ENCODE results near the gene GRK3. TPM values are rescaled to one million over a fixed set of nuclear protein-coding genes. Genes with fewer than 3 reads are reported as not detected.

The GRK3 gene
- total RNA-seq, 4 donors from 2014 or later = 3.6 to 10.9 (median 7.1) TPM

- Histone ChIP-seq H3K4me3 (no peak overlapping the region), H3K36me3 (no peaks in the 10 kb centered on the region), H3K4me1 (no peaks in the 10 kb centered on the region), H3K27ac (no peak overlapping the region), H3K9me3 (no peaks in the 10 kb centered on the region), H3K27me3 (peaks cover 13% of the 10 kb centered on the region)
- TF ChIP-seq CTCF (IDR thresholded peaks at IDR 0.05) (no peak), EP300 (IDR thresholded peaks at IDR 0.05) (no peak), POLR2AphosphoS5 (IDR thresholded peaks at IDR 0.05) (no peak), POLR2A (IDR thresholded peaks at IDR 0.05) (no peak)
- 89% methylated on average over 9 of the region's 11 CpGs for WGBS
- DNase-seq (ENCODE audit: low spot score in 2 of 2) = no peak
Measured at GRCh38 chr22:25739659-25740344, 175.3 kb downstream of the GRK3 start.

GRCh38 chr22:25741692-25742626 lies 177.5 kb downstream of the GRK3 start, which contains the start of gene MYO18B:
Gene MYO18B (plus strand): TSS chr22:25742188. CDS start chr22:25761093, 18,905 bp downstream.
- no peak for DNase-seq (ENCODE audit: low spot score in 2 of 2)
- Histone ChIP-seq H3K4me3 (no peak within 1 kb of the TSS), H3K36me3 (no peaks in the 10 kb centered on the region), H3K9me3 (no peaks in the 10 kb centered on the region), H3K27me3 (peaks cover 13% of the 10 kb centered on the region), H3K4me1 (no peaks in the 10 kb centered on the region), H3K27ac (no peak within 1 kb of the TSS)
- TF ChIP-seq EP300 (IDR thresholded peaks at IDR 0.05) (no peak), POLR2AphosphoS5 (IDR thresholded peaks at IDR 0.05) (no peak), CTCF (IDR thresholded peaks at IDR 0.05) (no peak), POLR2A (IDR thresholded peaks at IDR 0.05) (no peak)
- 86% methylated on average over 36 of the region's 36 CpGs for WGBS

GRCh38 chr22:25742918-25743708 lies 178.6 kb downstream of the GRK3 start:
- H3K27me3 ChIP-seq = peaks cover 4% of the 10 kb centered on the region
- no peak overlapping the region for H3K4me3 ChIP-seq
- 100% methylated on average over 2 of the region's 6 CpGs for WGBS
- no peaks in the 10 kb centered on the region for H3K4me1 ChIP-seq
- H3K36me3 ChIP-seq = no peaks in the 10 kb centered on the region
- TF ChIP-seq EP300 (IDR thresholded peaks at IDR 0.05) (no peak), POLR2AphosphoS5 (IDR thresholded peaks at IDR 0.05) (no peak), CTCF (IDR thresholded peaks at IDR 0.05) (no peak), POLR2A (IDR thresholded peaks at IDR 0.05) (no peak)
- H3K9me3 ChIP-seq = no peaks in the 10 kb centered on the region
- no peak overlapping the region for H3K27ac ChIP-seq
- no peak for DNase-seq (ENCODE audit: low spot score in 2 of 2)

GRCh38 chr22:25744694-25745093 lies 180.2 kb downstream of the GRK3 start:
- Histone ChIP-seq H3K36me3 (no peaks in the 10 kb centered on the region), H3K27me3 (peaks cover 4% of the 10 kb centered on the region), H3K9me3 (no peaks in the 10 kb centered on the region), H3K4me1 (no peaks in the 10 kb centered on the region), H3K4me3 (no peak overlapping the region), H3K27ac (no peak overlapping the region)
- WGBS = 88% methylated on average over 4 of the region's 4 CpGs
- DNase-seq (ENCODE audit: low spot score in 2 of 2) = no peak
- no peak for TF ChIP-seq POLR2AphosphoS5 (IDR thresholded peaks at IDR 0.05)
- no peak for TF ChIP-seq CTCF (IDR thresholded peaks at IDR 0.05)
- no peak for TF ChIP-seq EP300 (IDR thresholded peaks at IDR 0.05)
- TF ChIP-seq POLR2A (IDR thresholded peaks at IDR 0.05) = no peak

Data from suprapubic skin (tissue), 4 donors.